GM12891 (cell line): ENCODE measurements around the gene HMCN1.
"Not testable (repeated sequence)": the region's sequence is repeated elsewhere in the genome, so short reads cannot be mapped to it uniquely, and the experiment has no call there.

Experiments used
- DNase-seq: peaks from one replicate; pipeline ENCODE4 v3.0.0; 2011; ENCODE audit warnings: low spot score; ENCODE audit not compliant: insufficient read length
- FAIRE-seq: peaks from 2 replicates; lab custom pipeline; 2011; peaks lifted over from hg19 to GRCh38; lab: Jason Lieb, UNC
- PAX5 ChIP-seq: IDR thresholded peaks from 2 replicates; pipeline ENCODE4 v1.6.1; 2011; ENCODE audit warnings: low read length, moderate library complexity, mild to moderate bottlenecking; ENCODE audit not compliant: insufficient read depth, severe bottlenecking
- POLR2A ChIP-seq: IDR thresholded peaks from 2 replicates; pipeline ENCODE4 v1.6.1; 2011; ENCODE audit warnings: low read depth, low read length, control low read depth
- POLR2AphosphoS5 ChIP-seq: IDR thresholded peaks from 2 replicates; pipeline ENCODE4 v1.6.1; 2011; ENCODE audit warnings: low read depth, low read length, control low read depth
- POU2F2 ChIP-seq: IDR thresholded peaks from 2 replicates; pipeline ENCODE4 v1.6.1; 2011; ENCODE audit warnings: low read depth, mild to moderate bottlenecking, control low read depth, low read length, moderate library complexity
- SPI1 ChIP-seq: IDR thresholded peaks from 2 replicates; pipeline ENCODE4 v1.6.1; 2011; ENCODE audit warnings: low read depth, low read length, control low read depth
- TAF1 ChIP-seq: IDR thresholded peaks from 2 replicates; pipeline ENCODE4 v1.6.1; 2011; ENCODE audit warnings: low read depth, low read length, control low read depth

Gene HMCN1

DNA sequence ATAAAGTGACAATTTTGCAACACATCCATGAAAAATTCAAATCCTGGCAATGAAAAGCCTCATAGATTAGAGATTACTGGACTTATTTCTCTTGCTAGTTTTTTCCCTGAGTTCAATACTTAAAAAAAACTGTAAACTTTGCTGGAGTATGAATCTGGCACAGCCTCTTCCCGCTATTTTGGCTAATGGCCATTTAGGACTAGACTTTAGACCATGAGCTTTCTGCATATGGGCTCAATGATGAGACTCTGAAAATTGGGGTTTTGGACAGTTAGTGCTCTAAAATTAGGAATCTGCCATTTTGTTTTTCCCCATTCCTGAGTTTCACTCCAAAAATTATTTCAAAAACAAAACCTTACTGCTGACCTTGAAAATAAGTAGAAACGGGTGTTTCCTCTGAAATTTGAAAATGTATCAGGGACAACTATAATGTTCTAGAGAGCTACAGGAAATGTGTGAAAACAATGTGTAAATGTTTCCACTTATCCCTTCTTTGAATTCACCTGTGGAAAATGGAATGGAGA lies 137.5 kb downstream of the HMCN1 start:
- TF ChIP-seq POU2F2: no peak
- no peak for TF ChIP-seq POLR2AphosphoS5
- TF ChIP-seq SPI1: no peak
- no peak for TF ChIP-seq PAX5
- TF ChIP-seq POLR2A: no peak
- no peak for TF ChIP-seq TAF1
- DNase-seq (no peak), FAIRE-seq (no peak)

DNA sequence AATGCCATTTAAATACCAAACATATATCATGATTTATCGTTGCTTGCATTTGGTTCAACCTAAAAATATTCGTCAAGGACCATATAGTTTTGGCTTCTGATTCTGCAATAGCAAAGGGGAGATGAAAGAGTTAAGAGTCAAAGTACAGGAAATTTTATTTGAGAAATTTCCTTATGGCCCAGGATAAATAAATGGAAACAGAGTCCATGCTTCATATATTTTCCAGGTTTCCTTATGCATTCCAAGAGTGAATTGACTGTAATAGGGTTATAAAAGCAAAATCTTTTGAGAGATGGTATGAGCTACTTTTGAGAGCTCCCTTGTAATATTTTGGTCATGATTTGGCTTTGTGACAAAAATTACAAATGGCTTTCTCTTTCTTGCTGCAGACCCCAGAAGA lies 140.1 kb downstream of the HMCN1 start:
- TF ChIP-seq POU2F2: no peak
- TF ChIP-seq TAF1: no peak
- TF ChIP-seq SPI1: no peak
- TF ChIP-seq POLR2AphosphoS5: no peak
- no peak for TF ChIP-seq POLR2A
- TF ChIP-seq PAX5: no peak
- DNase-seq (no peak), FAIRE-seq (no peak)

DNA sequence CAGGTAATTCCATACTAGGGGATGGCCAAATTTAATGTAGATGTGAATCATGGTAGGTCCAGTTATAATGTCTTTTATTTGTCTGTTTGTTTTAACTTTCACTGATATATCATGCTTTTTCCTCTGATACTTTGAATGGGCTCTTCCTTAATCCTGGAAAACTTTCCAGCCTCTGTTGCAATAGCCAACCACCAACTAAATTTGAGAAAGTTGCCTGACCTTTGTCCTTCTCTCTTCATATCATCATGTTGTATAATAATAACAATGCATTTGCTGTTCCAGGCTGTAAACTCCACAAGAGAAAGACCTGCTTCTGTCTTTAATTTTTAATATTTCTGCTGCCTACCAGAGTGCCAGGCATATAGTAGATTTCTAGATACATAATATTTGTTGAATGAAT lies 146.1 kb downstream of the HMCN1 start:
- TF ChIP-seq TAF1 (no peak), POLR2AphosphoS5 (no peak), POU2F2 (no peak), POLR2A (no peak), SPI1 (no peak), PAX5 (no peak)
- DNase-seq (no peak), FAIRE-seq (no peak)

DNA sequence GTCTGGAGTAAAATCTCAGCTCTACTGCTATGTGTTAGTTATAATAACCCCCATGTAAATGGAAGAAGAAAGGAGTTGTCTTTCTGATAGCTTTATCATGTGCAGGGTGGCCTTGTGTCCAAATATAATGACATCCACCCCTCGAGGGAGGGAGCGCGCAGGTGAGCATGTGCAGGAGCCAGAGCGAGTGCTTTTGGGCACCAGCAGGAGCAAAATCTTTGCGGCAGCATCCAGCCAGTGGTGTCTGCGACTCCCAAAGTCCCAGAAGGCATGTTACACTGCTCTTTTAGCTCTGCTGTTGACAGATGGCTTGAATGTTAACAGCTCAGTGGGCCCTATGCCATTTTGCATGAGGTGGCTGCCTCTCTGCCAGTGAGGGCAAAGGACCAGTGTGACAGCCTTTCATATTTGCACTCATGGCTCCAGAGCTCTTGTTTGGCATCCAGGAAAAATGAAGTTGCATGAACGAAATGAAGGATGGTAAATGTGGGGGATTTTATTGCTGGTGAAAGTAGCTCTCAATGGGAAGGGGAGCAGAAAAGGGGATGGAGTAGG lies 146.7 kb downstream of the HMCN1 start:
- no peak for FAIRE-seq
- DNase-seq: no peak
- TF ChIP-seq SPI1 (no peak), PAX5 (no peak), POLR2A (no peak), TAF1 (no peak), POU2F2 (no peak), POLR2AphosphoS5 (no peak)

DNA sequence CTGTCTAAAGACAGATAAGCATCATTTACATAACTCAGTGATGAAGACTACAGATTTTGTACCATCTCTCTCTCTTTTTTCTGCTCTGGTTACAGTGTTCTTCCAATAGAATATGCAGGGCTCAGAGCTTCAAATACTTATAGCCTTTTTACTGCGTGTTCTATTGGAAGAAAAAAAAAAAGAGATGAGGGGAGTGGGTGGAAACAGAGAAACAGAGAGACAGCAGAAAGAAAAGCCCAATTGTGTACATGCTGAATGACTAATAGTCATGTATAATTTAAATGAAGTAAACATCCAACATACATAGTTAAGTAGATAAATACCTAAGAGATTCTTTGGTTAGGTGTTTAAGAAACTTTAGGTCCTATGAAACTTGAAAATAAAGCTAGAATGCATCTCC lies 151.9 kb downstream of the HMCN1 start:
- TF ChIP-seq TAF1 (no peak), PAX5 (no peak), SPI1 (no peak), POLR2A (no peak), POU2F2 (no peak), POLR2AphosphoS5 (no peak)
- no peak for FAIRE-seq
- DNase-seq: no peak

DNA sequence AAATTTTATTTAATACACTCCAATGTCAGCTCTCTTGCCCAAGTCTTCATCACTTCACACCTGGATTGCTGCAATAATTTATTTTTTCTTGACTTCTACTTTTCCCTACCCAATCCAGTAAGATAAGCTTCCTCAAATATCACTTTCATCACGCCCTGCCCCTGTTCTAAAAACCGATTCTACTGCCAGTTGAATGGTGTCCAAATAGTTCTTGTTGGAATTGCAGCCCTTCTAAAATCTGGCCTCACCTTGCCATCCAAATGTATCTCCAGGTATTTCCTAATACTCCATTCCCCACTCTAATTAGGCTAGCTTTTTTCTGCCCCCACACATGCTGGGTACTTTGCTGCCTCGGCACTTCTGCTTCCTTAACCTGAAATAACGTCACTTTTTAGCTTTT lies 152.5 kb downstream of the HMCN1 start:
- TF ChIP-seq POU2F2 (no peak), PAX5 (no peak), POLR2A (no peak), TAF1 (no peak), POLR2AphosphoS5 (no peak), SPI1 (no peak)
- DNase-seq: no peak
- no peak for FAIRE-seq

DNA sequence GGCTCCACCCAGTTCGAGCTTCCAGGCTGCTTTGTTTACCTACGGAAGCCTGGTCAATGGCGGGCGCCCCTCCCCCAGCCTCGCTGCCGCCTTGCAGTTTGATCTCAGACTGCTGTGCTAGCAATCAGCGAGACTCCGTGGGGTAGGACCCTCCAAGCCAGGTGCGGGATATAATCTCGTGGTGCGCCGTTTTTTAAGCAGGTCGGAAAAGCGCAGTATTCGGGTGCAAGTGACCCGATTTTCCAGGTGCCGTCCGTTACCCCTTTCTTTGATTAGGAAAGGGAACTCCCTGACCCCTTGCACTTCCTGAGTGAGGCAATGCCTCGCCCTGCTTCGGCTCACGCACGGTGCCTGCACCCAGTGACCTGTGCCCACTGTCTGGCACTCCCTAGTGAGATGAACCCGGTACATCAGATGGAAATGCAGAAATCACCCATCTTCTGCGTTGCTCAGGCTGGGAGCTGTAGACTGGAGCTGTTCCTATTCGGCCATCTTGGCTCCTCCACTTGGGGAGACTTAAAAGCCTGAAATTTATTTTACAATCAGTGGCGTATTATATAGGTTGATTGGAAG lies 158.7 kb downstream of the HMCN1 start:
- FAIRE-seq, DNase-seq: not testable (repeated sequence)

DNA sequence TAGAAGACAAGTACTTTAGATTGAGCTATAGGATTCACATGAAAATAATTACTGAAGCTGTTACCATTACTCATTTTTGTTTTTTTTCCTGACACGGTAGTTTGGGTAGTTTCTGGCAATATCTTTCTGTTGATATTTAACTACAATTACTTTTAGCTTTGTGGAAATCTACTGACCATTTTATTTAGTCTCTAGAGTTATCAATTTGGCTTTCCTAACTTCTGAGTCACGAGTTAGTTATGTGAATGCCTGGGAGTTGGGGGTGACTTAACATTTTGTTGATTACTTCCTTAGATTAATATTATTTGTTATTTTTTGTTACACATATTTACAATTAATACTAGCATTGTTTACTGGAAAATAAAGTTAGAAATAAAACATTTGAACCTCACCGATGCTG lies 160.6 kb downstream of the HMCN1 start:
- FAIRE-seq (no peak), DNase-seq (no peak)
- no peak for TF ChIP-seq POLR2A
- no peak for TF ChIP-seq TAF1
- no peak for TF ChIP-seq POLR2AphosphoS5

DNA sequence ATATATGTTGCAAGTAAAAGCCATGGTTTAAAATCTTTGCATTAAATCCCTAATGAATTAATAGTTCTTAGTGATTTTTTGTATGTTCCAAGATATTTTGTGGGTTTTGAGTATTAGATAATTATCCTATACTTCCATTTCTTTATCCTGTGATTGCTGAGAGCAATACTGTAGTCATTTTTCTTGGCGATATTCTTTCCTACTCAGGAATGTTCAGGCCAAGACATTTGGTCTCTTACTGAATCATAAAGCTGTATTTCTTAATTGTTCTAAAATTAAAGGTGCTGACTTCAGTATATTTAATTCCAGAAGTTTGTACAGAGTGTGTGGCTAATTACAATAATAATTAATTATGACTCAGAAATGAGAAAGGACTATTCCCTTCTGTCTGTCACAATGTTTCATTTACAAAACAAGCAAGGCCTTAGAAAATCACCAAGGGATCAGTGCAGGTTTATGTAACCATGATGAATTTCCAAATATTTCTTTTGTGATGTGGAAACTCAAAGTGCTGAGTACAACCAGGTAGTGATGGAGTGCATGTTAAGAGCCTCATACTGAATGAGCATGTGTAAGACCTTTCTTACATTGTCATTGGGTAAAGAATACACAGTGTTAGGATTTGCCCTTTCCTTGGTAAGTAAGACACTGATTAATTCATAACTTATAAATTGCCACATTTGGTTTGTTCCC lies 161.2 kb downstream of the HMCN1 start:
- FAIRE-seq (no peak), DNase-seq (no peak)
- TF ChIP-seq SPI1 (no peak), POLR2AphosphoS5 (no peak), PAX5 (no peak), POU2F2 (no peak), POLR2A (no peak), TAF1 (no peak)

DNA sequence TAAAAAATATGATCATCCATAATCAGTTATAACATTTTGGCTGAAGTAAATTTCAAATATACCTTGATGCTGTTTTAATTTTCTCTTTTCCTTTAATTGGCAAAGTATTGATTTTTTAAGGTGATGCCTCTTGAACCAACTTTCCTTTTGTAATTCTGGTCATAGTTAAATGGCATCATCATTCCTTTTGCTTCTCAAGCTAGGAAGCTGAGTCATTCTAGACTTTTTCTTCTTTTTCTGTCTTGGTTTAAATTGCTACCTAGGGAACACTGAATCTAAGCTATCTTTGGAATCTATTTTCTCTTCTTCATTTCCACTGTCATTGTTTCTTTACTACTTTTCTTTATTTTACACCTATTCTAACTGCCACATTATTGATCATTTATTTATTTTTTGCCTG lies 162.7 kb downstream of the HMCN1 start:
- DNase-seq (no peak), FAIRE-seq (no peak)
- TF ChIP-seq SPI1: no peak
- no peak for TF ChIP-seq POLR2A
- TF ChIP-seq POLR2AphosphoS5: no peak
- TF ChIP-seq POU2F2: no peak
- no peak for TF ChIP-seq PAX5
- no peak for TF ChIP-seq TAF1
